Stimulated activated CD4-positive, alpha-beta T cell treated with anti-CD3 and anti-CD28 coated beads, TNF-alpha, amount 100 ng/mL, for 1 hour (primary cell): ENCODE measurements around the gene GLRX.
"Not testable (repeated sequence)": the region's sequence is repeated elsewhere in the genome, so short reads cannot be mapped to it uniquely, and the experiment has no call there.

Source experiments
- DNase-seq, 3 donors: peaks; one replicate each; pipeline ENCODE4 v3.0.0-alpha.2; 2020; ENCODE audit warnings: low read depth in 3 of 3, low spot score in 1 of 3

The GLRX gene

GRCh38 chr5:95830226-95830625 lies 7.7 kb upstream of the GLRX start:
- DNase-seq: no peak

GRCh38 chr5:95827892-95828246 lies 5.3 kb upstream of the GLRX start:
- DNase-seq: no peak

- no peak for DNase-seq
Measured at GRCh38 chr5:95826949-95827891, 4.7 kb upstream of the GLRX start.

- no peak for DNase-seq
Measured at GRCh38 chr5:95825495-95825894, 3.0 kb upstream of the GLRX start.

- no peak for DNase-seq
Measured at GRCh38 chr5:95824747-95825146, 2.2 kb upstream of the GLRX start.

- DNase-seq: peak in 2 of 3 donors; percentile 33 to 40
Measured at GRCh38 chr5:95823738-95824609, 1.4 kb upstream of the GLRX start.

GRCh38 chr5:95823218-95823737 lies 752 bp upstream of the GLRX start:
- no peak for DNase-seq

- no peak for DNase-seq
Measured at GRCh38 chr5:95822043-95822541, 434 bp downstream of the GLRX start.

GRCh38 chr5:95821110-95822021 lies 1.2 kb downstream of the GLRX start:
- DNase-seq: no peak

GRCh38 chr5:95818181-95819147 lies 4.1 kb downstream of the GLRX start:
- no peak for DNase-seq

GRCh38 chr5:95817430-95817829 lies 5.1 kb downstream of the GLRX start:
- DNase-seq: no peak

- no peak for DNase-seq
Measured at GRCh38 chr5:95816776-95817175, 5.8 kb downstream of the GLRX start.

GRCh38 chr5:95816341-95816740 lies 6.2 kb downstream of the GLRX start:
- DNase-seq: no peak

GRCh38 chr5:95815155-95815729 lies 7.3 kb downstream of the GLRX start:
- no peak for DNase-seq

GRCh38 chr5:95813035-95813434 lies 9.5 kb downstream of the GLRX start:
- DNase-seq: not testable (repeated sequence)

- no peak for DNase-seq
Measured at GRCh38 chr5:95812074-95812471, 10.5 kb downstream of the GLRX start.

GRCh38 chr5:95811461-95812073 lies 11.0 kb downstream of the GLRX start:
- not testable (repeated sequence) for DNase-seq

- DNase-seq: not testable (repeated sequence)
Measured at GRCh38 chr5:95811126-95811423, 11.5 kb downstream of the GLRX start.
